ENCODE data around the gene ZSCAN20. TPM values are rescaled to one million over a fixed set of nuclear protein-coding genes. Genes with fewer than 3 reads are reported as not detected.

The ZSCAN20 gene
- total RNA-seq, 6 experiments from 2014 or later: 0.81 to 2.7 (median 1.4) TPM

DNA sequence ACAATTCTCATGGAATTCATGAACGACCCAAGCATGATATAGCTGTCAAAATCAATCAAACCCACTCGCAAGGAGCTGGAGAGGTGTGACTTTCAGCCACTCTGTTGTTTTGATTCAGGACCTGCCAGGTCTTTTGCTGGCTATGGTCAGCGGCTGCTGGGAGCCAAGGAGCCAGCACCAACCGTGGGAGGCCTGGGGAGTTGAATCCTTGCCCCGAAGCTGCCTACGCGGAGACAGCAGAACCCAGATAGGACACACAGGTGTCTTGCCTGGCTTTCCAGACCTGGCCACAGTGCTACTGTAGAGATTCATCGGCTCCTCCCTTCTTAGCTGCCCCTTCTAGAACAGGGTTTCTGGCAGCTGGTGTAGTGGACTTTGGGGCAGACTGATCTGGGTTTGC is 42.7 kb downstream of the ZSCAN20 start:
- intact Hi-C loops (cut with DNase I): no loop called here
- H3K9me3 ChIP-seq: no peaks in the 10 kb centered on the region
- H3K36me3 ChIP-seq: no peaks in the 10 kb centered on the region
- no peak overlapping the region for H3K27ac ChIP-seq
- DNase-seq (no peak), ATAC-seq (no peak)
- H3K27me3 ChIP-seq: no peaks in the 10 kb centered on the region
- H3K4me3 ChIP-seq: no peak overlapping the region
- no peaks in the 10 kb centered on the region for H3K4me1 ChIP-seq
- TF ChIP-seq, protein P1, sequence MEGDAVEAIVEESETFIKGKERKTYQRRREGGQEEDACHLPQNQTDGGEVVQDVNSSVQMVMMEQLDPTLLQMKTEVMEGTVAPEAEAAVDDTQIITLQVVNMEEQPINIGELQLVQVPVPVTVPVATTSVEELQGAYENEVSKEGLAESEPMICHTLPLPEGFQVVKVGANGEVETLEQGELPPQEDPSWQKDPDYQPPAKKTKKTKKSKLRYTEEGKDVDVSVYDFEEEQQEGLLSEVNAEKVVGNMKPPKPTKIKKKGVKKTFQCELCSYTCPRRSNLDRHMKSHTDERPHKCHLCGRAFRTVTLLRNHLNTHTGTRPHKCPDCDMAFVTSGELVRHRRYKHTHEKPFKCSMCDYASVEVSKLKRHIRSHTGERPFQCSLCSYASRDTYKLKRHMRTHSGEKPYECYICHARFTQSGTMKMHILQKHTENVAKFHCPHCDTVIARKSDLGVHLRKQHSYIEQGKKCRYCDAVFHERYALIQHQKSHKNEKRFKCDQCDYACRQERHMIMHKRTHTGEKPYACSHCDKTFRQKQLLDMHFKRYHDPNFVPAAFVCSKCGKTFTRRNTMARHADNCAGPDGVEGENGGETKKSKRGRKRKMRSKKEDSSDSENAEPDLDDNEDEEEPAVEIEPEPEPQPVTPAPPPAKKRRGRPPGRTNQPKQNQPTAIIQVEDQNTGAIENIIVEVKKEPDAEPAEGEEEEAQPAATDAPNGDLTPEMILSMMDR (IDR thresholded peaks at IDR 0.05): no peak
- no peak for TF ChIP-seq POLR2A (IDR thresholded peaks at IDR 0.05)
- 65% methylated on average over 2 of the region's 8 CpGs for WGBS (ENCODE audit: insufficient coverage, low coverage, low lambda C conversion rate, missing lambda C conversion rate)

DNA sequence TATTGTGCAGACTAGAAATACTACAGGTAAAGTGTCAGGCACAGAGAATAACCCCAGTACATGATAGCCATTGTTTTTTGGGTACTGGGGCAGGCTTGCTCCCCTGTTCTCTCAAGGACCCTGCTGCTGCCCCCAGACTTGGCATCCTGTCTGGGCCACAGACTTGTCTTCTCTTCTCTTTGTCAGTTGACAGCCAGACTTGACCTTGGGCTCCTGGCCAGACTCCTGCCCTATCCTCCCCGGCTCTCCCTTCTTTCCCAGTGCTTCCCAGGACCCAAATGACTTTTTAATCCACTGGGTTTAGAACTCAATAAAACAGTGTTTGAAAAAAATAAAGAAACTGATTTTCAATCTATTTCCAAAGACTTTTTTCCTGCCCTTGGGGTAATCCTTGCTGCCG is 43.2 kb downstream of the ZSCAN20 start:
- H3K4me3 ChIP-seq: no peak overlapping the region
- intact Hi-C loops (cut with DNase I): no loop called here
- no peaks in the 10 kb centered on the region for H3K27me3 ChIP-seq
- no peak for ATAC-seq
- H3K36me3 ChIP-seq: no peaks in the 10 kb centered on the region
- TF ChIP-seq, protein P1 (IDR thresholded peaks at IDR 0.05): no peak
- no peak for TF ChIP-seq POLR2A (IDR thresholded peaks at IDR 0.05)
- no peaks in the 10 kb centered on the region for H3K9me3 ChIP-seq
- no peaks in the 10 kb centered on the region for H3K4me1 ChIP-seq
- 63% methylated on average over 2 of the region's 2 CpGs for WGBS (ENCODE audit: insufficient coverage, low coverage, low lambda C conversion rate, missing lambda C conversion rate)
- H3K27ac ChIP-seq: no peak overlapping the region
- no peak for DNase-seq

DNA sequence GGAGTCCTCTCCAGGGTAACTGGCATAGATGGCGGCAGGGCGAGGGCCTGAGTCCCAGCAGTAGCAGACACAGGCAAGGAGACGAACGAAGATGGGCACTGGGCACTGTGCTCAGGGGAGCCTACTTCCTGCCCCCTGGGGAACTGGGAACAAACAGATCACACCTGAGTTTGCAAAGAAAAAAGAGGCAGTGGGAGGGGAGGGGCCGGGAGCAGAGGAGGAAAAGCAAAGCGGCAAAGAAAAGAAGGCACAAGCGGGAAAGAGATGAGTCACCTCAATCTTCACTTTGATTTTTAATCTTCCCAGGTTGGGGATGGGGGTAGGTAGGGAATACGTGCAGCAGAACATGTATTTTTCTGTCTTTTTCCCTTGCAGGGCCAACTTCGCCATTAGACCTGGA is 44.0 kb downstream of the ZSCAN20 start:
- Histone ChIP-seq H3K9me3 (no peaks in the 10 kb centered on the region), H3K36me3 (no peaks in the 10 kb centered on the region), H3K4me1 (no peaks in the 10 kb centered on the region), H3K27ac (no peak overlapping the region), H3K27me3 (no peaks in the 10 kb centered on the region), H3K4me3 (no peak overlapping the region)
- intact Hi-C loops (cut with DNase I): no loop called here
- 74% methylated on average over 9 of the region's 9 CpGs for WGBS (ENCODE audit: insufficient coverage, low coverage, low lambda C conversion rate, missing lambda C conversion rate)
- ATAC-seq: no peak
- DNase-seq: no peak
- no peak for TF ChIP-seq POLR2A (IDR thresholded peaks at IDR 0.05)
- TF ChIP-seq, protein P1 (IDR thresholded peaks at IDR 0.05): no peak

DNA sequence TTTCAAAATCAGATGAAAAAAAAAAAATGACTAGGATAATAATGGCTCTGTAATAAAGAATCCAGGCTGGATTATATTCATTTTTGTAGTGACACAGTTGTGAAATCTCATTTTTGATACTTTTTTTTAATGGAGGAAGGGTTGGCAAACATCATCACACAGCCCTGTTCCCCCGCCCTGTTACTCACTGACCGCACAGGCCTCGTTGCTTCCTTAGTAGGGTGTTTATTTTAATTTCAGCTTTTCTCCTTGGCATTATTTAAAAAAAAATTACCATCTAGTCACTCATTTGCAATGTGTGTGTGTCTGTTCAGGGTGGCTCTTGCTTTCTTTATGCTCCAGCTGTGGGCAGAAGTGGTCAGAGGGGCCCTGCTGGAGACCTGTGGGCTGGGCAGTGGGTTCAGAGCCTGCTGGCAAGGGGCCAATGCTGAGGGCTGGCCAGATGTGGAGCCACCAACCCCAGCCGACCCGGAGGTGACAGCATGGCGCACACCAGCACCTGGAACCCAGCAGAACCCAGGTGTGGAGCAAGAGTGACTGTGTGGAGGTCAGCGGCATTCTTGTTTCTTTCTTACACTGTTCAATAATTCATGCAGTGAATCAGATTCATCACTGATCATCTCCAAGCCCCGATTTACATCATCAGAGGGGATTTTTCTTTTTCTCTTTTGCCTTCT is 44.6 kb downstream of the ZSCAN20 start:
- no peaks in the 10 kb centered on the region for H3K27me3 ChIP-seq

More for the DNA sequence above, 44.6 kb downstream of the ZSCAN20 start:
- DNase-seq (no peak), ATAC-seq (no peak)
- Histone ChIP-seq H3K4me1 (no peaks in the 10 kb centered on the region), H3K9me3 (no peaks in the 10 kb centered on the region), H3K36me3 (no peaks in the 10 kb centered on the region), H3K27ac (no peak overlapping the region), H3K4me3 (no peak overlapping the region)
- WGBS (ENCODE audit: insufficient coverage, low coverage, low lambda C conversion rate, missing lambda C conversion rate): 80% methylated on average over 8 of the region's 8 CpGs
- TF ChIP-seq POLR2A (IDR thresholded peaks at IDR 0.05): no peak
- TF ChIP-seq, protein P1 (IDR thresholded peaks at IDR 0.05): no peak
- intact Hi-C loops (cut with DNase I): no loop called here
